IPS-NIHi11 (cell line): ENCODE results near the gene ZNF511.

Experiments
- DNase-seq: peaks from one replicate; pipeline ENCODE4 v3.0.0; 2012; ENCODE audit warnings: mixed read lengths, low spot score

The ZNF511 gene

DNA sequence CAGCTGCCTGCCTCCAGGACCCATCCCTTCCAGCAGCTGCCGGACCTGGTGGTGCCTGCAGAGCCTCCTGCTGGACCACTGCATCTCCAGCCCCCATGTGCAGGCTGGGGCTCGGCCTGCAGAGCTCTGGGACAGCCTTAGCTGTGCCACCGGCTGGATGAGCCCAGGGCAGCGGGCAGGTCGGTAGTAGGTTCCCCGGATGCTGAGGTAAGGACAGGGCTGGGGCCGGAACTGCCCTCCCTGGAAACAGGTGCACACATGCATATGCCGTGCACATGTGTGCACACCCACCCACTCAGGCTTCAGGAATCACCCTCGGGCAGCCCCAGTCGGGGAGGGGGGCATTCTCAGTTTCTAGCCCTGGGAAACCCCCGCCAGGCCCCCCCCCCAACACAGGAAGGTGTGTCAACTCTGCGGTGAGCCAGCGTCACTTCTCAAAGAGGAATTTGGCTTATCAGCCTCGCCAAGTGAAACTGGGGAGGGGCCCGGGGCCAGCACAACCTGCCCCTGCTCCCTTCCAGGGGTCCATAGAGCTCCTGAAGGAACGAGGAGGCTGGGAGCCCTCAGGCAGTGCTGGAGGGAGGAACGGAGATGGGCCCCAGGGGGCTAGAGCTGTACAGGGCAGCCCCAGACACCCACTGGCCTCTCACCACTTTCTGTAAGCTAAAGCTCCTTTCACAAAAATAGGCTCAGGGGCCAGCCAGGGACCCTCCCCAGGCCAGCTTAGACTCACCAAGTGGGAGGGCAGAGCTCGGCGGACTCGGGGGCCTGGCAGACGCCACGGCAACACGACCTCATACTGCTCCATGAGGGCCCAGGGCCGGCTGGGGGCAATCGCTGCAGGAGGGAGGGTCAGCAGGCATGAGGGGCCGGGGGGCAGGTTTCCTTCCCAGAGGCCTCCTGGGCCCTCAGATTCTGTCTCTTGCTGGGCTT lies 33.7 kb upstream of the ZNF511 start:
- DNase-seq = no peak

DNA sequence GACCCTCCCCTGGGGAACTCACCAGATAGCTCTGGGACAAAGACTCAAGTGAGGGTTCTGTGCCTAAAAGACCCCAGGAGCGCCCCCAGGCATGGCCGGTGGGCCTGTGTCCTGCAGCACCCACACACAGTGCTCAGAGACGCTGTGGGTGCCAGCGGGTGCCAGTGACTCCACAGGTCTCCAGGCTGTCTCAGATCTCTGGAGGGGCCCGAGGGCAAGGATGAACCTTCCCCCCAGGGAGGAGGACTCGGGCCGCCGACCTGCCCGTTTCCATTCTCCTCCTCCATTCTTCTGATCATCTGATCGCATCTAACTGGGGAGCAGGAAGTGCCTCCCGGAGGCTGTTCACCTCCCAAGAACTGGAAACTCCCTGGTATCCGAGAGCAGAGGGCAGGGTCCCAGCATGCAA lies 33.0 kb upstream of the ZNF511 start:
- DNase-seq = no peak

DNA sequence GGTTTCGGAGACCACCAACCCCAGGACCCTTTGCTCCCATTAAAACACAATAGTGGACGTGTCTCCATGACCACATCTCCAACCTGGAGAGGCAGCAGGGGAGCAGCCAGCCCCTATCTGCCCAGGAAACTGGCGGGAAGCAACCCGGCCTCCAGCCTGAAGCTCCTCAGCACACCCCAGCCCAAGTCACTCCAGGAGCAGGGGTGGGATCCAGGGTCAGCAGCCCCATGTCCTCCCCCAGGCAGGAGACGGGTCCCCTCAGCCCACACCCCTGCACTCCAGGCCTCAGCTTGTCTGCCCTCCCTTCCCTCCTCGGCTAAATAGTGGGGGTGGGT lies 32.6 kb upstream of the ZNF511 start:
- no peak for DNase-seq

DNA sequence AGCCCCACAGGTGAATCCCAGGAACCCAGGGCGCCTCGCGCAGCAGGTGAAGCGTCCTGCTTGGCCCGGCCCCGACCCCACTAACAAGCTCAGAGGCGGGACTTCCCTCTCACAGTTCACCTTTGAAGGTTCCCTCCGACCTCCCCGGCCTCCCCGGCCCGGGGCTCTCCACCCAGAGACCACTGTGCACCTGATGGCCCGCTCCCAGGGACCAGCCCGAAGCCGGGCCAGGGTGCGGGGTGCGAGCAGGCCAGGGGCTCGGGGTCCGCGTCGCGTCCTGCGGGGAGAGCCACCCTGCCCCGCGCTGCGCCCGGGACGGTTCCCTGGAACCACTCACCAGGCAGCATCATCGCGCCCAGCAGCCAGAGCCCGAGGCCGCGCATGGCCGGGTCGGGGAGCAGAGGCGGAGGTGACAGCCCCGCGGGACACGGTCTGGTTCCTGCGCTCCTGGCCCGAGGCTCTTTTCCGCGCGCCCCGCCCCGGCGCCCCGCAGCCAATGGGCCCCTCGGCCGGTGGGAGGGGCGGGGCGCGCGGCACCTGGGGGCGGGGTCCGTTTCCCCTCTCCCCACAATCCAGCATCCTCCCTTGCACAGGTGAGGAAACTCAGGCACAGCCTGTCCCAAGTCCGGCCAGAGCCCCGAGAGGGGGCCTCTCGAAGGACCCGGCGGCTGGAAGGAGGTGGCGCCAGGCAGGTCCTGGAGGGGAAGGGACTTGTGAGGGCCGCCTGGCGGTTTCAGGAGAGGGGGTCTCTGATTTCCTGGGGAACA lies 32.1 kb upstream of the ZNF511 start, which contains the start of gene ADAM8:
ADAM8 (minus strand) TSS at position 434 of the 767 bp plus-strand sequence; CDS start at position 383, 51 bp downstream.
- DNase-seq = peak; percentile 99

DNA sequence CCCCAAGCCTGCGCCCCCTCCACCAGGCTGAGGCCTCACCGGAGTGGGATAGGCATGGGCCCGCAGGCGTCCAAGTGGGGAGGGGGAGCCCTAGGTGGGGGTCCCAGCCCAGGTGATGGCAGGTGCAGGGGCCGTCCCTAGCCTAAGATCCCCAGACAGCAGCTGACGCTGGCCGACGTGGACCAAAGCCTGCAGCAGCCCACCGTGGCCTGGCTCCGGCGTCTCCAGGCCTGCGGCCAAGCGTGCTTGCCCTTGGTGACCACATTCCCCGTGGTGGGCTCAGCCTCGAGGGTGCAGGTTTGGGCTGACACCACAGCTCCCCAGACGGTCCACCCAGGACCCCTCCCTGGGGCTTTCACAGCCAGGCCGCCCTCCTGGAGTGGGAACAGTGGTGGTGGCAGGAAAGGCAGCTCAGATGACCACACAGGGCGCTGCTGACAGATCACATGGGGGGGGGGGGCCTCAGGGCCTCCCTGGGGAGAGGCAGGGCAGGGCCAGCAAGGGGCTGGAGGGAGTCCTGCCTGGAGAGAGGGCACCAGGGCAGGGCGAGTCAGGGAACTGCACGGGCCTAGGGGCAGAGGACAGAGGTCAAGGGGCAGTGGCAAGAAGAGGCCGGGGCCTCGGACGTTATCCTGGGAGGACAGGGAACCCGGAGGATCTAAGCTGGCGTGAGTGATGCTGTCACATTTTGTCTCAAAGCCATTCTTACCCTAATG lies 31.3 kb upstream of the ZNF511 start:
- DNase-seq = no peak

DNA sequence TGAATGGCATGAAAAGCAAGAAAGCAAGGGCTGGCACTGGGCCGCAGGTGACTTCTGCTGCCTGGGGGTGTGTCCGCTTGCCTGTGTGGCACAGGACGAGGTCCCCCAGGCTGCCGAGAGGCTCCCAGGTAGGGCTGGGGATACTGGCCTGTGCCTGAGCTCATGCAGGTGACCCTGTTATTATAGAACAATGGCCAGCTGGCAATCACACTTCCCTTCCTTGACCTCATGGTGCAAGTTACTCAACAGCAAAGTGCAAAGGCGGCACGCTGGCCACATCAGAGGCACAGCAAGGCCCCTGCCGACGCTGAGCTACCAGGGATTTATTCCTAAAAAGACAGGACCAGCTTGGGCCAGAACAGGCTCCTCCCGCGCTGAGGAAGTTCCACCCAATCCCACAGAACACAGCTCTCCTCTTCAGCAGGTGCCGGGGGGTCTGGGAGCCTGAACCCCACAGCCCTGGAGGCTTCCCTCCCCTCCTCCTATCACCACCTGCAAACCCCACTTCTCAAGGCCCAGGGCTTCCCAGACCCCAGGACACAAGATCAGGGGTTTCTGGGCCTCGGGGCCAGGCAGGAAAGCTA lies 30.6 kb upstream of the ZNF511 start:
- DNase-seq = no peak

DNA sequence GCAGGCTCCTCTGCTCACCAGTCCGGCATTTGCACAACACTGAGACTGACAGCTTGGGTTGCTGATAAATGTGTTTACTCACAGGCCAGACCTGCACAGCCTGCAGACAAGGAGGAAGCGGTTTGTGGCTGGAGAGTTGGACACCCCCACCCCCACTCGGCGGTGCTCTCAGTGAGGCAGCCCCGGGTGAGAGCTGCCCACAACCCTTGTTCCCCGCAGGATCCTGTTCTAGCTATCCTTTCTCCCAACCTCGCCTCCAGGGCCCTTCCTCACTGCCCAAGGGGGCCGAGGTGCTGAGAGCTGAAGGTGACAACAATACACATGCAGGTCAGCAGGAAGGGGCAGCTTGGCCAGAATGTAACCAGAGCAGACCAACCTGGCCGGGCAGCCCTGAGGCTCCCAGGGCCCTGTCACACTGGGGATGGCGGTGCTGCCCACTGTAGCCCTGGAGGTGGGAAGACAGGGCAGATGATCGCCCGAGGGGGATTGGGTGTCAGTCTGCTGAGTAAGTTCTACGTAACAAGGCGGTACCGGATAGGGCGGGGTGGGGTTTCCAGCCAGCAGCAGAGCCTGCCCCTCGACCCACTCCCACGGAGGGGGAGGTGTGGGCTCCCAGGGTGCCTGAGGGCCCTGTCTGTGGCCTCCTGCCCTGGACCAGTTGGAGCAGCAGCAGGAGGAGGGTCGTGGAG lies 30.0 kb upstream of the ZNF511 start:
- DNase-seq = no peak

DNA sequence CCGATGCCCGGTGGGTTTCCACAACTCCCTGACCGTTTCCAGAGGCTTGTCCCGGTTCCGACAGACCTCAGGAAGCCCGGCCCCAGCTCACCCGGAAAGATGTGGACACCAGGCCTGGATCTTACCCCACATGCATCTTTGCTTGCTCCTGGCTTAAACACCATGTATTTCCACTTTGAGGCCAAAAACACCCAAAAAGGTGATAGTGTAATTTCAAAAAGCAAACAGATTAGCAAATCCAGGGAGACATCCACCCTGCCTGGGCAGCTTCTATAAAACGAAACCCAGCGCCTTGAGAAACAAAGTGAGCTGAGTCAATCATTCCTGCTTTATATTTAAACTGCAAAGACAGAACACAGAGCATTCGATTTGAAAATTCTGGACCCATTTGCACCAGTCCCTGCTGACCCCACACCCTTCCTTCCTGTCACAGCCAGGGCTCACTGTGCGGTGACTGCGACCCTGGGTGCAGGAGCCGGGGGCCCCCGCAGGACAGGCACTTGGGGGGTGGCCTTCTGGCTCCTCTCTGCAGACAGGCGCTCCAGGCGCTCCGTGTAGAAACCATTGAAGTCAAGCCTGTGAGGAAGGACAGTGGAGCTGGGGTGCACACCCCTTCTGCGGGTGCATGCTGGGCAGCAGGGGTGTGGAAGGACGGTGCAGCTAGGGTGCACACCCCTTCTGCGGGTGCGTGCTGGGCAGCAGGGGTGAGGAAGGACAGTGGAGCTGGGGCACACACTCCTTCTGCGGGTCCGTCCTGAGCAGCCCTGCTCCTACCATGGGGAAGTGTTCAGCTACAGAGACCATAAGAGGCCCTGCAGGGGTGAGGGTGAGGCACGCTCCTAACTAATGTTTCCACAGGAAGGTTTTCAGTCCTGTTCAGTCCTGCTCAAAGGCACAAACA lies 29.1 kb upstream of the ZNF511 start:
- DNase-seq = no peak

DNA sequence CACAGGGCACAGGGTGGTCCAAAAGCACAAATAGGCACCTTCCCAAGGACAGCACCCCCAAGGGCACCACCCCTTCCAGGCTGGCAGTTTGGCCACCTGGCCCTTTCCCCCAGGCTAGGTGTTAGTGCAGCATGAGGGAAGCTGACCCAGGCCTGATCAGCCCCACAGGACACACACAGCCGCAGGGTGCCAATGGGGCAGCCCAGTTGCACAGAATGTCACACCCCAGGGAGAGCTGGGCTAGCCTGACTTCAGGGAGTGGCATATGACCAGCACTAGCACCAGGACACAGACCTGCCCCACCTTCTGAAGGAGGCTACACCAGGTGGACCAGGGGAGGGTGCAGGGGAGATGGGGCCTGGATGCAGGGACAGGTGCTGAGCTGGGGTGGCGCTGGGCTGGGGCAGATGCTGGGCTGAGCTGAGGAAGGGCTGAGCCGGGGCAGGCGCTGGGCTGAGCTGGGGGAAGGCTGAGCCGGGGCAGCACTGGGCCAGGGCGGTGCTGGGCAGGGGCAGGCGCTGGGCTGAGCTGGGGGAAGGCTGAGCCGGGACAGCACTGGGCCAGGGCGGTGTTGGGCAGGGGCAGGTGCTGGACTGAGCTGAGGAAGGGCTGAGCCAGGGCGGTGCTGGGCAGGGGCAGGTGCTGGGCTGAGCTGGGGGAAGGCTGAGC lies 28.2 kb upstream of the ZNF511 start:
- no peak for DNase-seq

DNA sequence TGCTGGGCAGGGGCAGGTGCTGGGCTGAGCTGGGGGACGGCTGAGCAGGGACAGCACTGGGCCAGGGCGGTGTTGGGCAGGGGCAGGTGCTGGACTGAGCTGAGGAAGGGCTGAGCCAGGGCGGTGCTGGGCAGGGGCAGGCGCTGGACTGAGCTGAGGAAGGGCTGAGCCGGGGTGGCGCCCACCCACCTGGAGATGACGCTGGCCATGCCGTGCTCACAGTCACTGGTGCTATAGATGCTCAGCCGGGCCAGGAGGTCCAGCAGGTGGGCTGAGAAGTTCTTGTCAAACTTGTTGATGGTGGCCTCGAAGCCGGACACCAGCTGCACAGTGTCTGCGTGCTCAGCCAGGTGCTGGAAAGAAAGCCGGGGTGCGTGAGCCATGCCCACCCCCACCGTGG lies 27.6 kb upstream of the ZNF511 start:
- no peak for DNase-seq

DNA sequence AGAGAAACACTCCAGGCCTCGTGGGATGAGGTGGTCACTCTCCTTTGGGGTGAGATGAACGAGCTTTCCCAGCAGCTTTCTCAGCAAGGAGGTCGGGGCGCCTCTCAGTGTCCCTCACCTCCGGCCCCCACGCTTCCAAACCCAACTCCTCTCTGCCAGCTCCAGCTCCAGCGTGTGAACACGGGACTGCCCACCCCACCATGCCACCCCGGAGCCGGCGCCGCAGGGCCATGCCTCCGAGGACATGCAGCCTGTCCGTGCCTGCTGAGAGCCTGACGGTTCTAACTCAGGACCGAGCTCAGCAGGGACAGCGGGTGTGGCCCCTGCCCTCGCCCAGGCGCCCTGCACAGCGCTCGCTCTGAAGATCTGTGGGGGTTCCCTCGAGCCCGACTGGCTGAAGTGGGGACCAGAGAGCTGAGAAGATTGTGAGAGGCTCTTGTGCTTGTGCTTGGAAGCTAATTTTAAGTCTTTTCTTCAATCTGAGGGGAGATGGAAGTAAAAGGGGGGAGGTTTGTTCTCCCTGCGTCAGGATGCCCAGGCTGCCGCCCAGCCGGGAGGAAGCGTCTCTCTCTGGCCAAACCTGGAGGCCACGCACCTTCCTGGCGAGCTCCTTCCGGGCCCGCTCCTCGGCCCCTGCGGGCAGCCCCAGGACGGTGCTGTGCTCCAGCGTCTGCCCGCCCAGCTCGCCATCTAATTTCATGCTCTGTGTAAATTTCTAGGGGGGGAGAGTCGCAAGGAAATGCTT lies 26.9 kb upstream of the ZNF511 start:
- DNase-seq = no peak

DNA sequence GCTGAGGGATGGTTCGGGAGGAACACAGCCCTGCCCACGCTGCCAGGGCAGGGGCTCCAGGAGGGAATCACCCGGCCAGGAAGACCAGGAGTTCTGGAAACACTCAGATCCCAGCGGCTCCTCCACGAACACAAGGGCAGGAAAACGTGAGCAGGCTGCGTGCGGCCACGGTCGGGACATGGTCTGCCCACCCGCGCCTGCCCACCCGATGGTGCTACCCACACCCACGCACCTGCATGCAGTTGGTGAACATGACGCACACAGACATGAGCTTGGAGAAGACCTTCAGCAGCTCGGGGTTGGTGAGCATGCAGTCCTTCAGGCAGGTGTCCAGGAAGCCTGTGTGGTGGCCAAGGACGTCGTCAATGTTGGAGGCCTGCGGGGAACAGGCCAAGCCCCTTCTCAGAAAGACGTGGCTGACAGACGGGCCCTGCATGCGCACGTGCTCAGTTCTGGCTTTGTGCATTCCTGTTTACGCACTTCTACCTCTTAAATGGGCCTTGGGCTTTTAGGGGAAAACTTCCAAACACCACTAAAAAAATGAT lies 25.8 kb upstream of the ZNF511 start:
- no peak for DNase-seq

DNA sequence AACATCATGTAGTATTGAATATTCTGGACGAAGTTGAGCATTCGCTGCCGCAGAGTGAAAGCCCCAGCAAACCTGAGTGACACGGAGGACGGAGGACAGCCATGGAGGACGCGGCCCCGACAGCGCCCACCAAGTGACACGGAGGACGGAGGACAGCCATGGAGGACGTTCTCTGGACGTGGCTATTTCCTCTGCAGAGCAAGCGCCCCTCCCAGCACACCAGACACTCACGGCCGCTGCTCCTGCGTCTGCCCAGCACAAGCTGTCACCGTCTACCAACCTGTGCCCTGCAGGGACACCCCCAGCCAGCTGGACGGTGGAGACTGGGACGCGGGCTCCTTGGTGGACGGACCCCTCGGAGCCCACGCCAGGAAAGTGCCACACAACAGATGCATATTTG lies 24.8 kb upstream of the ZNF511 start:
- no peak for DNase-seq

DNA sequence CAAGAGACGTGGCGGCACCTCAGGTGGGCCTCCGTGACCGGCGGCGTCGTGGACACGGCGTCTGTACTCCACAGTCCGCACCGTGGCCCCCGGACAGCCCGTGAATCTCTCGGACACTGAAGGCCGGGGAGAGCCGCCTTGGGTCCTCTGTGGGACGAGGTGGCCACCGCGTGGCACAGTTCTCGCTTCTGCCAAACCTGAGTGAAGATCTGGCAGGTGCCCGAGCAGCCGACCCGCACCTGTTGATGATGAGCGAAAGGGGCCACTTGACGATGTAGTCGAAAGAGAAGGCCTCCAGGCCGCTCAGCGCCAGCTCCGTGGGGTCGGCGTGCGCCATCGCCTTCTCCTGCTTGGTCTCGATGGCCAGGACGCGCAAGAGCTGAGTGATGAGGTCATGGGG lies 23.5 kb upstream of the ZNF511 start:
- no peak for DNase-seq

DNA sequence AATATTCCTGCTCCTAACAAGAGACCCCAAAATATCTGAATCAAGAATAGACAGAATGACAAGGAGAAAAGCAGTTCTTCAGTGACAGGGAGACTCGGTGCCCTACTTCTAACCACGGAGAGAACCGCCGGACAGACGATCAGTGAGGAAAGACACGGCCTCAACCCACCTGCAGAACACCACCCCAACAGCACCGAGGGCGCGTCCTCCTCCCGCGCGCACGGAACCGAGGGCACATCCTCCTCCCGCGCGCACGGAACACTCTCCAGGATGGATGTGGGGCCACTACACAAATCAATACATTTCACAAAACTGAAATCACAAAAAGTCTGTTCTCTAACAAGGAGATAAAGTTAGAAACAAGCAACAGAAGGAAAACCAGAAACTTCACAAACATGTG lies 22.3 kb upstream of the ZNF511 start:
- no peak for DNase-seq

DNA sequence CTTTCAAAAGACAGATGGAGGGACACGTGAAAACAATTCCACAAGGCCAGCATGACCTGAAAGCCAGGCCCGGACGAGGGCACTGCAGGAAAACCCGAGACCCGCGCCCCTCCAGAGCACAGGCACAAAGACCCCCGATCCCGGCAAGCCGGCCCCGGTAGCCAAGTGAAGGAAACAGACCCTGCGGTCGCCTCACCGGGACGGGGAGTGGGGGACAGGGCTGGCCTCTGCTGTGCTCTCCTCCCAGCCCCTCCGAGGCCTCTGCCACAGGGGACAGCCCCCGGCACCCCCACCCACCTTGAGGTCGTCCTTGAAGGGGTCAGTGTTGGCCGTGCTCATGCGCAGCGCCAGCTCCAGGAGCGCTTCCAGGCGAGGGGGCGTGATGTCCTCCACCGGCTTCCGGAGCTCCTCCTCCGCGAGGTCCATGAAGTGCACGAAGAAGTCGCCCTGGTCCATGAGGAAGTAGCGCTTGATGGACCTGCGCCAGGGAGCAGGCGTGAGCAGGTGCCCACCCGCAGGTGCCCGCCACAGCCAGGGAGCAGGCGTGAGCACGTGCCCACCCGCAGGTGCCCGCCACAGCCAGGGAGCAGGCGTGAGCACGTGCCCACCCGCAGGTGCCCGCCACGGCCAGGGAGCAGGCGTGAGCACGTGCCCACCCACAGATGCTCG lies 20.7 kb upstream of the ZNF511 start:
- peak; percentile 8 for DNase-seq

DNA sequence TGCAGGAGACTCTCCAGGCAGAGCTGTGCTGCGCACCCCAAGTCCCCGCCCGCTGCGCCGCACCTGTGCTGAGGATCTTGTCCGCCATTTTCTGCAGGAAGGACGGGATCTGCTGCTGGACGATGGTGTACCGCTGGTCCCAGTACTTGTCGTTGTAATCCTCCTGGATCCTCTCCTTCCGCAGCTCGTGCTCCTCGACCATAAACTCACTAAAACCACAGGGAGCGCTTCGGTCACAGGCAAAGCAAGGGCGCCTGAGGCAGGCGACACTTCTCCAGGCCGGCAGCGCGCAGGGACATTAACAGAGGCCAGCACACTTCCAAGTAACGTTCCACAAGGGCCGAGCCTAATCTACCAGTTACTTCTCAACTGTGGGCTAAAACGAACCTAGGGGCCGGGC lies 19.0 kb upstream of the ZNF511 start:
- DNase-seq = peak; percentile 7
